SJCRH30 (cell line): ENCODE data around the gene MAPK12. TPM values are rescaled to one million over a fixed set of nuclear protein-coding genes. Genes with fewer than 3 reads are reported as not detected.

ENCODE experiments used
- DNase-seq, 2 experiments: peaks; one replicate each; pipeline ENCODE4 v3.0.0-alpha.2; 2015 to 2020
- H3K27ac ChIP-seq: fragments of 250-450 bp; sonication (Bioruptor Pico); 2 replicates; pipeline ENCODE4 v1.5.1; 2020; ENCODE audit warnings: mild to moderate bottlenecking, moderate library complexity
- H3K27me3 ChIP-seq: fragments of 250-450 bp; sonication (Bioruptor Pico); 2 replicates; pipeline ENCODE4 v1.5.1; 2020; ENCODE audit warnings: mild to moderate bottlenecking, moderate library complexity
- H3K36me3 ChIP-seq: fragments of 250-450 bp; sonication (Bioruptor Pico); 2 replicates; pipeline ENCODE4 v1.5.1; 2020; ENCODE audit warnings: mild to moderate bottlenecking, moderate library complexity
- H3K4me1 ChIP-seq: fragments of 250-450 bp; sonication (Bioruptor Pico); 2 replicates; pipeline ENCODE4 v1.5.1; 2020; ENCODE audit warnings: mild to moderate bottlenecking, moderate library complexity
- H3K4me3 ChIP-seq: fragments of 250-450 bp; sonication (Bioruptor Pico); 2 replicates; pipeline ENCODE4 v1.5.1; 2020; ENCODE audit warnings: mild to moderate bottlenecking, moderate library complexity
- H3K9me3 ChIP-seq: fragments of 250-450 bp; sonication (Bioruptor Pico); replicated peaks from 2 replicates; pipeline ENCODE4 v1.5.1; 2020; ENCODE audit warnings: mild to moderate bottlenecking, moderate library complexity
- total RNA-seq: library from RNA; depleted of rRNA; stranded (reverse); fragments of >200 nt; shearing (Covaris generic); gene quantifications from 2 replicates; pipeline ENCODE4 v1.2.3, GENCODE V29; 2014

The MAPK12 gene
- total RNA-seq, 1 experiment from 2014 or later = 54.0 TPM

GRCh38 chr22:50270666-50271394 is 9.3 kb upstream of the MAPK12 start:
- Histone ChIP-seq H3K27ac (no peak overlapping the region), H3K27me3 (no peaks in the 10 kb centered on the region), H3K36me3 (peaks cover 13% of the 10 kb centered on the region), H3K4me1 (peaks cover 17% of the 10 kb centered on the region), H3K4me3 (peak overlapping the region; percentile 52), H3K9me3 (no peaks in the 10 kb centered on the region)
- DNase-seq = peak; percentile 88 to 89

DNA sequence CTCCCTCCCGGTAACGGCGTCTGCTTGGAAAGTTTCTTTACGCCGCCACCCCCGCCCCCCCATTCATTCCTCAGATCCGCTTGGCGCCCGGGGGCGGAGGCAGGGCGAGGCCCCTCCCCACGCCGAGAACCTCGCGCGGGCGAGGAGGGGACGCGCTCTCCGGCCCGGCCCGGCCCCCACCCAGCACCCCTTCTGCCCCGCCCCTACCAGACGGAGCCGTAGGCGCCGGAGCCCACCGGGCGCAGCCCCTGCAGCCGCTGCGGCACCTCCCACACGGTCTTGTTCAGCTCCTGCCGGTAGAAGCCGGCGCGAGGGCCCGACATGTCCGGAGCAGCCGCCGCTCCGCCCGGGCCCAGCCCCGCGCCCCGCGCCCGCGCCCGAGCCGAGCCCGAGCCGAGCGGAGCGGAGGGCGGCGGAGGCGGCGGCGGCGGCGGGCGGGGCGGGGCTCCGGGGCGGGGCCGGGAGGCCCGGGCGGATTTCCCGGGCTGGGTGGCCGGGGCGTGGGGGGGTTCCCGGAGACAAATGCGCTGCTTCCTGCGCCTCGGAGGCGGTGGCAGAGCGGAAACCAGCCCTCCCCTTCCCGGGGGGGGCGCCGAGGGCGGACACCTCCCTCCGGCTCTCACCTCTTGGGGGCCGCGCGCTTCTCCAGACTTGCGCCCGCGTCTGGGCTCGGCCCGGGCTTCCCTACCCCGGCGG is 8.6 kb upstream of the MAPK12 start, which contains the start of gene MAPK11:
Gene MAPK11 (minus strand): TSS at position 411 of the 696 bp plus-strand sequence. CDS start 88 bp downstream, at position 323.
- peak; percentile 66 to 71 for DNase-seq
- no peaks in the 10 kb centered on the region for H3K9me3 ChIP-seq
- H3K4me3 ChIP-seq = peak within 1 kb of the TSS; percentile 52
- peaks cover 6% of the 10 kb centered on the region for H3K36me3 ChIP-seq
- H3K27me3 ChIP-seq = no peaks in the 10 kb centered on the region
- no peak within 1 kb of the TSS for H3K27ac ChIP-seq
- H3K4me1 ChIP-seq = peaks cover 17% of the 10 kb centered on the region

DNA sequence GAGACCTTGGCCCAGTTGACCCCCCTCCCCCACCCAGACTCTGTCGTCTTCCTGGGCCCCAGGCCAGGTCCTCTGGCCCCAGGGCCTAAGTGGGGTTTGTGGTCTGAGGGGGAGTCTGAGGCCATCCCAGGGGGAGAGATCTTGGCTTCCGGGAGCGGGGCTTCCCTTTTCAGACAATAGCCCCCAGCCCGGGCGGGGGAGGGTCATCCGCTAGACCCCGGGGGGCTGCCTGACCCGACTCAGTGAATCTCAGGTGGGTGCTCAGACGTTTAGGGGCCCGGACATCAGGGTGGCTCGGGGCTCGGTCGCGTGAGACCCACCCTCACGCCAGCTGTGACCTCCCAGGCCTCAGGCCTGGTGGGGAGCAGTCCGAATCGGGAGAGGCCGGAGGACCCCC is 8.1 kb upstream of the MAPK12 start:
- no peaks in the 10 kb centered on the region for H3K9me3 ChIP-seq
- H3K4me3 ChIP-seq = peak overlapping the region; percentile 52
- no peaks in the 10 kb centered on the region for H3K27me3 ChIP-seq
- H3K36me3 ChIP-seq = 0 out of 2 replicates have a peak, but pooled peaks cover 3% of the 10 kb centered on the region
- H3K4me1 ChIP-seq = peaks cover 17% of the 10 kb centered on the region
- no peak overlapping the region for H3K27ac ChIP-seq
- peak; percentile 45 to 60 for DNase-seq

GRCh38 chr22:50268655-50269113 is 7.2 kb upstream of the MAPK12 start:
- Histone ChIP-seq H3K4me3 (no peak overlapping the region), H3K4me1 (peaks cover 17% of the 10 kb centered on the region), H3K9me3 (no peaks in the 10 kb centered on the region), H3K27ac (no peak overlapping the region), H3K36me3 (no peaks in the 10 kb centered on the region), H3K27me3 (no peaks in the 10 kb centered on the region)
- no peak for DNase-seq

DNA sequence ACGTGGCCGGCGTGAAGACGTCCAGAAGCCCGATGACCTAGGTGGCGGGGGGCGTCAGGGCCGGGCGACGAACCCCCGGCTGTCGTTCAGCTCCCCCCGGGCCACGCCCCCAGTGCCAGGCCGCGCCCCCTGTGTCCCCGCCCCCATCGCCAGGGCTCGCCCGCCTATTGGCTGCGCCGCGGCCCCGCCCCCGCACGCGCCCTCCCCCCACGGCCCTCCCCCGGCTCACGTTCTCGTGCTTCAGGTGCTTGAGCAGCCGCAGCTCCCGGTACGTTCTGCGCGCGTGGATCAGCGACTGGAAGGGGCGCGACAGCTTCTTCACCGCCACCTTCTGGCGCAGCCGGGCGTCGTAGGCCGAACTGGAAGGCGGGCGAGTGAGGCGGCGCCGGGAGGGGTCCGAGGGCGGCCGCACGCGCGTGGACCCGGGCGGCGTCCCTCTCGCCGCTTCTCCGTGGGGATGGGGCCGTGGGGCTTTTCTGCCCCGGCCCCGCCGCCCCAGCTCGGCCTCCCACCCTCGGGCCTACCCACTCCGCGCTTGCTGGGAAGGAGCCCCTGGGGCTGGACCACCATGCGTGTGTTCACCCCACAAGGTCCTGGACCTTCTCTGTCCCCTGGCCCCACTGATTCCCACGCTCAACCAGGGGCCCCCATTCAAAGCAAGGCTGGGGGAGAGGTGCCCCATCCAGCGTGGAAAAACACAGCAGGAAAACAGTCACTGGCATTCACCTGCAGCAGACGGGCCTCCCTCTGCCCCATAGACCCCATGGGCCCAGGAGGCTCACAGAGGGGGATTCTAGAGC is 6.3 kb upstream of the MAPK12 start:
- Histone ChIP-seq H3K9me3 (no peaks in the 10 kb centered on the region), H3K4me3 (no peak overlapping the region), H3K27me3 (no peaks in the 10 kb centered on the region), H3K27ac (no peak overlapping the region), H3K36me3 (no peaks in the 10 kb centered on the region), H3K4me1 (peaks cover 25% of the 10 kb centered on the region)
- DNase-seq = no peak

GRCh38 chr22:50266994-50267393 is 5.5 kb upstream of the MAPK12 start:
- Histone ChIP-seq H3K36me3 (no peaks in the 10 kb centered on the region), H3K4me3 (no peak overlapping the region), H3K27me3 (no peaks in the 10 kb centered on the region), H3K27ac (no peak overlapping the region), H3K4me1 (peaks cover 30% of the 10 kb centered on the region), H3K9me3 (no peaks in the 10 kb centered on the region)
- no peak for DNase-seq

DNA sequence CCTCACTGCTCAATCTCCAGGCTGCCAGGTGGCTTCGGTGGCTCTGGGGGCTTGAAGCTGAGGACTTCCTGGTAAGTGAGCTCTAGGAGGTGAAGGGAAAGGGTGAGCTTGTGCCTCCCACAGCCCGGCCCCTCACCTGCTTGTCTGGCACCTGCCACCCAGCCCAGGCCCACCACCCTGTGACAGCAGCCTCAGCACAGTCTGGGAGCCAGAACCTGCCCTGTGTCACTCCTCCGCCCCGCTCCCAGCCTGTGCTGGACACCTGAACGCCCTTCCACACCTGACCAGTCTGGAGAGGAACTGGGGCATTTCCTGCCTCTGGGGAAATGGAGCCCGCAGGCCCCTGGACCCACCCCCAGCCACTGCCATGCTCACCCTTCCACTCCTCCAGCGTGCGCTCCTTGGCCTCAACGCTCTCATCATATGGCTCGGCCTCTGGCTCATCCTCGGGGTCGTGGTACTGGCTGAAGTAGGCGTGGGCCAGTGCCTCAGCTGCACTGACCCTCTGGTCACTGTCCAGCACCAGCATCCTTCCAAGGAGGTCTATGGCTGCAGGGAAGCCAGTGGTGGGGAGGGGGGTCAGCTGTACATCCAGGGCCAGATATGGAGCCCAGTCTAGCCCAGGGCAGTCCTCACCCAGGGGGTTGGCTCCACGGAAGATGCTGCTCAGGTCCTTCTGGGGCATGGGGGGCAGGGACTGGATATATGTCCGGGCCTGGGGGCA is 3.6 kb upstream of the MAPK12 start:
- Histone ChIP-seq H3K36me3 (no peaks in the 10 kb centered on the region), H3K27me3 (no peaks in the 10 kb centered on the region), H3K9me3 (no peaks in the 10 kb centered on the region), H3K27ac (no peak overlapping the region), H3K4me1 (peaks cover 23% of the 10 kb centered on the region), H3K4me3 (no peak overlapping the region)
- no peak for DNase-seq

GRCh38 chr22:50264104-50264745 is 2.7 kb upstream of the MAPK12 start:
- H3K36me3 ChIP-seq = no peaks in the 10 kb centered on the region
- no peaks in the 10 kb centered on the region for H3K9me3 ChIP-seq
- peaks cover 18% of the 10 kb centered on the region for H3K4me1 ChIP-seq
- H3K27me3 ChIP-seq = no peaks in the 10 kb centered on the region
- DNase-seq = no peak
- no peak overlapping the region for H3K4me3 ChIP-seq
- H3K27ac ChIP-seq = no peak overlapping the region

- no peak for DNase-seq
- Histone ChIP-seq H3K36me3 (no peaks in the 10 kb centered on the region), H3K4me1 (peaks cover 17% of the 10 kb centered on the region), H3K27ac (no peak overlapping the region), H3K9me3 (no peaks in the 10 kb centered on the region), H3K27me3 (no peaks in the 10 kb centered on the region), H3K4me3 (no peak overlapping the region)
Observed at GRCh38 chr22:50262973-50263617, 1.6 kb upstream of the MAPK12 start.

- DNase-seq = peak; percentile 46 to 66
- Histone ChIP-seq H3K27ac (no peak overlapping the region), H3K4me1 (peaks cover 17% of the 10 kb centered on the region), H3K4me3 (peak overlapping the region; percentile 87), H3K27me3 (no peaks in the 10 kb centered on the region), H3K36me3 (no peaks in the 10 kb centered on the region), H3K9me3 (no peaks in the 10 kb centered on the region)
Observed at GRCh38 chr22:50262460-50262911, 1.0 kb upstream of the MAPK12 start.

GRCh38 chr22:50260801-50261614 is 475 bp downstream of the MAPK12 start:
- Histone ChIP-seq H3K4me3 (peak overlapping the region; percentile 87), H3K27me3 (no peaks in the 10 kb centered on the region), H3K9me3 (no peaks in the 10 kb centered on the region), H3K27ac (peak overlapping the region; percentile 53), H3K4me1 (peaks cover 17% of the 10 kb centered on the region), H3K36me3 (no peaks in the 10 kb centered on the region)
- DNase-seq = peak; percentile 73 to 74

DNA sequence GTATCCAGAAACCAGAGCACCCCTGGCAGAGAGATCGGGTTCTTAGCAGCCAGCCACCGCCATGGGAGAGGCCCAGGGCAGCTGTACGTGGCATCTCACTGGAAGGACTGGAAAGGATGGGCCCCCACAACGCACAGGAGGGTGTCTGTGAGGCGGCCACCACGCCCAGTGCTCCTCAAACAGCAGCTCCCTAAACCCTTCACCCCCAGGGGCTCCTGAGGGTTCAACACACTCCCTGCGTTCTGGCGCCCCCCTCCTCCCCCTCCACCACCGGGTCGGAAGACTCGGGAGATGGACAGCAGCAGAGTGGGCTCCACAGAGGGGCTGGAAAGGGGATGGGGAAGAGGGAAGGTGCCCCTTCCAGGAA is 1.1 kb downstream of the MAPK12 start:
- H3K4me3 ChIP-seq = peak overlapping the region; percentile 87
- H3K9me3 ChIP-seq = no peaks in the 10 kb centered on the region
- H3K27ac ChIP-seq = peak overlapping the region; percentile 53; the same call in 1 of the 2 replicates
- DNase-seq = peak; percentile 60 to 62
- H3K4me1 ChIP-seq = peaks cover 17% of the 10 kb centered on the region
- no peaks in the 10 kb centered on the region for H3K27me3 ChIP-seq
- no peaks in the 10 kb centered on the region for H3K36me3 ChIP-seq

- DNase-seq = no peak
- no peak overlapping the region for H3K4me3 ChIP-seq
- H3K27me3 ChIP-seq = no peaks in the 10 kb centered on the region
- H3K9me3 ChIP-seq = no peaks in the 10 kb centered on the region
- no peak overlapping the region for H3K27ac ChIP-seq
- peaks cover 17% of the 10 kb centered on the region for H3K4me1 ChIP-seq
- H3K36me3 ChIP-seq = no peaks in the 10 kb centered on the region
Observed at GRCh38 chr22:50259302-50259701, 2.2 kb downstream of the MAPK12 start.
